Measurements from ENCODE around the gene SPECC1. TPM values are rescaled to one million over a fixed set of nuclear protein-coding genes. Genes with fewer than 3 reads are reported as not detected.

Gene SPECC1
- total RNA-seq, 1 donor from 2014 or later: 76.4 TPM

DNA sequence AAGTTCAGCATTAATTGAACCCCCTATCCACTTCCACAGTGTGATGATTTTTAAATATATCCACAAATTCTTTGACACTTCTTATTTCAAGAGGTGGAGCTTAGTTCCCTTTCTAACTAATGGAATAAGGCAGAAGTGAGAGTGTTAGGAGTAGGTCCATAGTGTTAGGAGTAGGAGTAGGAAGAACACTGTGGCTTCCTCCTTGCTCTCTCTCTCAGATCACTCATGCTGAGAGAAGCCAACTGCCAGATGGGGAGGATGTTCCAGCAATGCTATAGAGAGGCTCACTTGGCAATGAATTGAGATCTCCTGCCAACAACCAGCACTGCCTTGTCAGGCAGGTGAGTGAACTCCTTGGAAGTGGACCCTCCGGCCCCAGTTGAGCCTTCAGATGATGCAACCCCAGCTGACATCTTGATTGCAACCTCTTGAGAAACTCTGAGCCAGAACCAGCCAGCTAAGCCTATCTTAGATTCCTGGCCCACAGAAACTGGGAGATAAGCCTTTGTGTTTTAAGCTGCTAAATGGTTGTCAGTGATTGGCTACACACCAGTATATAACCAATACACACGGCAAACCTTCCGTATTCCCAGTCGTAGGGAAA is 44.3 kb downstream of the SPECC1 start:
- Histone ChIP-seq H3K36me3 (peaks cover 0 to 5% of the 10 kb centered on the region in 2 donors), H3K4me3 (no peak overlapping the region), H3K4me1 (no peaks in the 10 kb centered on the region), H3K9me3 (no peaks in the 10 kb centered on the region), H3K27ac (no peak overlapping the region), H3K27me3 (no peaks in the 10 kb centered on the region)
- intact Hi-C loops (cut with DNase I): no loop called here
- TF ChIP-seq, protein P1, sequence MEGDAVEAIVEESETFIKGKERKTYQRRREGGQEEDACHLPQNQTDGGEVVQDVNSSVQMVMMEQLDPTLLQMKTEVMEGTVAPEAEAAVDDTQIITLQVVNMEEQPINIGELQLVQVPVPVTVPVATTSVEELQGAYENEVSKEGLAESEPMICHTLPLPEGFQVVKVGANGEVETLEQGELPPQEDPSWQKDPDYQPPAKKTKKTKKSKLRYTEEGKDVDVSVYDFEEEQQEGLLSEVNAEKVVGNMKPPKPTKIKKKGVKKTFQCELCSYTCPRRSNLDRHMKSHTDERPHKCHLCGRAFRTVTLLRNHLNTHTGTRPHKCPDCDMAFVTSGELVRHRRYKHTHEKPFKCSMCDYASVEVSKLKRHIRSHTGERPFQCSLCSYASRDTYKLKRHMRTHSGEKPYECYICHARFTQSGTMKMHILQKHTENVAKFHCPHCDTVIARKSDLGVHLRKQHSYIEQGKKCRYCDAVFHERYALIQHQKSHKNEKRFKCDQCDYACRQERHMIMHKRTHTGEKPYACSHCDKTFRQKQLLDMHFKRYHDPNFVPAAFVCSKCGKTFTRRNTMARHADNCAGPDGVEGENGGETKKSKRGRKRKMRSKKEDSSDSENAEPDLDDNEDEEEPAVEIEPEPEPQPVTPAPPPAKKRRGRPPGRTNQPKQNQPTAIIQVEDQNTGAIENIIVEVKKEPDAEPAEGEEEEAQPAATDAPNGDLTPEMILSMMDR (IDR thresholded peaks at IDR 0.05): no peak
- DNase-seq (ENCODE audit: low spot score in 2 of 2): no peak

DNA sequence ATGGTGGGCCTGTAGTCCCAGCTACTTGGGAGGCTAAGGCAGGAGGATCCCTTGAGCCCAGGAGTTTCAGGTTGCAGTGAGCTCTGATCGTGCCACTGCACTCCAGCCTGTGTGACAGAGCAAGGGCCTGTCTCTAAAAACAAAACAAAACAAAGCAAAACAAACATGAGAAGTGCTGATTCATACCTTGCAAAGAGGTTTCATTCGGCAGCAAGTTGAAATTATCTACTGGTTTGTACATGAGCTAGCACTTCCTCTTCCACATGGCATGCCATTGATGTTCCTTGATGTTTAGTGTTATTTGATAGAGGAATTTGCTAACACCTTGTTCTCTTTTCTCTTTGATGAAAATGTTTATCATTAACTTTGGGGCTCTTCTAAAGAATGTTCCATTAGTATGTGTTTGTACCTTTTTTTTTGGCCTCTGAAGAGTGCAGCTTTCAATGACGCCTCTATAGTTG is 50.6 kb downstream of the SPECC1 start:
- DNase-seq (ENCODE audit: low spot score in 2 of 2): no peak
- intact Hi-C loops (cut with DNase I): loop anchor here (5.0 kb wide), 1 partner anchor 32 kb away; no protein-coding TSS in a partner anchor
- TF ChIP-seq, protein P1 (IDR thresholded peaks at IDR 0.05): no peak
- Histone ChIP-seq H3K4me3 (no peak overlapping the region), H3K36me3 (no peaks in the 10 kb centered on the region), H3K4me1 (peaks cover 8 to 24% of the 10 kb centered on the region in 2 donors), H3K27me3 (no peaks in the 10 kb centered on the region), H3K27ac (no peak overlapping the region), H3K9me3 (no peaks in the 10 kb centered on the region)

DNA sequence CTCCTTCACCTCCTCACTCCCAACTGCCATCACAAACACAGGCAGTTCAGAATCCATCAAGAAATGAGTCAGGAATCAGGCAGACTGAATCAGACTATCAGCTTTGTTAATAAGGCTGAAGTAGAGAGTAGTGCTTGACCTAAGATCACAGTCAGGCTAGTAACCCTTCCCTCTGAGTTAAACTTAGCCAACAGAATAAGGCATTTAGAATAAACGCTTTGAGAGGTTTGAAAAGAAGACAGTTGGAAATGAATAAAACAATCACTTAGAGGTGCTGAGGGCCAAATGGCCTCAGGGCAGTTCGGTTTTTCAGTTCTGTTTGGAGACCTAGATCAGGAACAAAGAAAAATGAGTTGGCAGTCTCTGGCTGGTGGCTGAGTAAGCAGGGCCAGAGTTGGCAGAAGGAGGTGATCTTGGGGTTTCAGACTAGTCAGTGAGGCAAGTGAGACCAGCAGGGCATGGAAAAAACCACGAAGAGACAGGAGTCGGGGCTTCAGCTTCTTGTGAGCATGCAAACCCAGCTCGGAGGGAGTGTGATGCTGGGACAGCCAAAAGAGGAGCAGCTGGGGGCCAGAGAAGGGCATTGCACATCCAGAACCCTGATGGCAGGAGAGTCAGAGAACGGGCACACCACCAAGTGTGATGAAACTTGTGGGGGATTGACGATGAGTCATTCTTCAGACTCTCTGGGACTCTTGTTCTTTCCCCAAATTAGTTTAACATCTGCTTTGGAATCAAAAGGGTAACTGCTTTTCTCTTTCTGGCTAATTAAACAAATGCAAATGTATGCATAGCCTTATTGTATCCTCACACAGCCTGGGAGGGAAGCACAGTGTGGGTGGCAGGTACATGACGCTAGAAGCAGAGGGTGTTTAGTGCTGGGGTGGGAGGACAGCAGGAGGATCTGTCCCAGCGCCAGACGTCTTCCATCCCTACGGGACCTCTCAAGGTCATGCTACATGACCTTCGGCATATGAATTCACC is 54.8 kb downstream of the SPECC1 start:
- Histone ChIP-seq H3K4me3 (peak overlapping the region in 1 of 2 donors; percentile 39), H3K9me3 (no peaks in the 10 kb centered on the region), H3K36me3 (no peaks in the 10 kb centered on the region), H3K27ac (peak overlapping the region; percentile 77 to 91), H3K27me3 (no peaks in the 10 kb centered on the region), H3K4me1 (peaks cover 16 to 39% of the 10 kb centered on the region in 2 donors)
- DNase-seq (ENCODE audit: low spot score in 2 of 2): peak; percentile 66 to 96
- TF ChIP-seq, protein P1 (IDR thresholded peaks at IDR 0.05): no peak
- intact Hi-C loops (cut with DNase I): loop anchor here (1.0 to 5.0 kb wide), 4 partner anchors 27 to 55 kb away; partner anchors contain the start of gene SPECC1

DNA sequence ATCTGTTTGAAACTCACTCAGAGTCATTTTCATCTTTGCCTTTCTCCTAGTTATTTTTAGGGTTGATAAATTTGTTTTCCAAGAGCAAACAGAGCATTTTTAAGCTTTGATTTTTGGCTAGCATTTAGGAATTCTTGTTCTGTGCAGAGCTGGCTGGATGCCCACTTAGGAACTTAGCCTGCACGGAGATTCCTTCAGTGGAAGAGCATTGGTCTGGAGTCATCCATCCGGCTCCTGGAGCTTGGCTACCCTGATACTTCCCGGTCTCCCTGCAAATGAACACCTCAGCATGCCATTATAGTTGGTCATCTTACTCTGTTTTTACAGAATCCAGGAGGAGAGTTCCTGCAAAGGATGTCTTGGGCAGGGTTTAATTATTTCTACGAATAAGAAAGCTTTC is 57.1 kb downstream of the SPECC1 start:
- DNase-seq (ENCODE audit: low spot score in 2 of 2): peak in 1 of 2 donors; percentile 86
- intact Hi-C loops (cut with DNase I): no loop called here
- TF ChIP-seq, protein P1 (IDR thresholded peaks at IDR 0.05): no peak
- Histone ChIP-seq H3K36me3 (no peaks in the 10 kb centered on the region), H3K27me3 (no peaks in the 10 kb centered on the region), H3K4me3 (peak overlapping the region in 1 of 2 donors; percentile 3), H3K27ac (peak overlapping the region; percentile 77 to 91), H3K4me1 (peaks cover 16 to 39% of the 10 kb centered on the region in 2 donors), H3K9me3 (no peaks in the 10 kb centered on the region)

DNA sequence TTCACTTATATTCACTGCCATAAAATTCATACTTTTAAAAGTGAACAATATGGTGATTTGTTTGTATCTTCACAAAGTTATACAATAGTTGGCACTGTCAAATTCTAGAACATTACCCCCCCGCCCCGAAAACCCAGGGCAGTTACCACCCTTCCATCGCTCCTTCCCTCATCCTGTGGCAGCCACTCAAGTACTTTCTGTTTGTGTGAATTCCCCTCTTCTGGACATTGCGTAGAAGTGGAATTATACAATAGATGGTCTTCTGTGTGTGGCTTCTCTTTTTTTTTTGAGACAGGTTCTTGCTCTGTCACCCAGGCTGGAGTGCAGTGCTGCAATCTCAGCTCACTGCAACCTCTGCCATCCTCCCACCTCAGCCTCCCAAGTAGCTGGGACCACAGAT is 58.6 kb downstream of the SPECC1 start:
- no peaks in the 10 kb centered on the region for H3K27me3 ChIP-seq
- intact Hi-C loops (cut with DNase I): no loop called here
- TF ChIP-seq, protein P1 (IDR thresholded peaks at IDR 0.05): no peak
- peak overlapping the region in 1 of 2 donors; percentile 31 for H3K27ac ChIP-seq
- H3K36me3 ChIP-seq: no peaks in the 10 kb centered on the region
- DNase-seq (ENCODE audit: low spot score in 2 of 2): no peak
- H3K4me1 ChIP-seq: peaks cover 20 to 42% of the 10 kb centered on the region in 2 donors
- no peak overlapping the region for H3K4me3 ChIP-seq
- H3K9me3 ChIP-seq: no peaks in the 10 kb centered on the region

Measured in ascending aorta (tissue), 2 donors.